A673 (cell line): Measurements from ENCODE around the gene PTS.

Source experiments
- EZH2 ChIP-seq: fragments of 200-600 bp; sonication (generic); IDR thresholded peaks from 2 replicates; pipeline ENCODE4 v1.6.1; 2017; ENCODE audit warnings: borderline replicate concordance, low read depth, mild to moderate bottlenecking, mixed read lengths, antibody characterized with exemption, low read length; ENCODE audit not compliant: poor library complexity, severe bottlenecking
- TF ChIP-seq, protein P1 (sequence below): fragments of 300-800, 200-600 bp; sonication (generic); conservative IDR thresholded peaks from 2 replicates; pipeline ENCODE4 v1.5.1; 2017; ENCODE audit warnings: low read depth, mild to moderate bottlenecking, antibody characterized with exemption, low read length, moderate library complexity, mixed read lengths

DNA sequence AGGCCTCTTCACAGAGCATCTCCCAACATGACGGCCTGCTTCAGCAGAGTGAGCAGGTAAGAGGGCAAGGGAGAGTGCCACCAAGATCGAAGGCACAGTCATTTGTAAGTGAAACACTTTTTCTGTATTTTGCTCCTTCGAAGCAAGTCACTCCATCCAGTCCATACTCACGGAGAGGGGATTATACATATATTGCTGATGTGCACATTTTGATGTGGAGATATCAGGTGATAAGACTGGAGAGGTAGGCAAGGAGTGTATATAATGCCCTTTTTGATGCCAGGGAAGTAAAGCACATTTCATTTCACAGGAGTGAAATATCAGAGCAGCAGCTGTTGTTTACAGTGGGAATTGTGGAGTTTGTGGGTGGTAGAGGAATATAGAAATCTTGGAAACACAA lies 11.2 kb downstream of the PTS start:
- TF ChIP-seq, protein P1, sequence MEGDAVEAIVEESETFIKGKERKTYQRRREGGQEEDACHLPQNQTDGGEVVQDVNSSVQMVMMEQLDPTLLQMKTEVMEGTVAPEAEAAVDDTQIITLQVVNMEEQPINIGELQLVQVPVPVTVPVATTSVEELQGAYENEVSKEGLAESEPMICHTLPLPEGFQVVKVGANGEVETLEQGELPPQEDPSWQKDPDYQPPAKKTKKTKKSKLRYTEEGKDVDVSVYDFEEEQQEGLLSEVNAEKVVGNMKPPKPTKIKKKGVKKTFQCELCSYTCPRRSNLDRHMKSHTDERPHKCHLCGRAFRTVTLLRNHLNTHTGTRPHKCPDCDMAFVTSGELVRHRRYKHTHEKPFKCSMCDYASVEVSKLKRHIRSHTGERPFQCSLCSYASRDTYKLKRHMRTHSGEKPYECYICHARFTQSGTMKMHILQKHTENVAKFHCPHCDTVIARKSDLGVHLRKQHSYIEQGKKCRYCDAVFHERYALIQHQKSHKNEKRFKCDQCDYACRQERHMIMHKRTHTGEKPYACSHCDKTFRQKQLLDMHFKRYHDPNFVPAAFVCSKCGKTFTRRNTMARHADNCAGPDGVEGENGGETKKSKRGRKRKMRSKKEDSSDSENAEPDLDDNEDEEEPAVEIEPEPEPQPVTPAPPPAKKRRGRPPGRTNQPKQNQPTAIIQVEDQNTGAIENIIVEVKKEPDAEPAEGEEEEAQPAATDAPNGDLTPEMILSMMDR = no peak
- no peak for TF ChIP-seq EZH2
